RWPE2 (cell line): ENCODE data around the gene CTCF.

Source experiments
- ATAC-seq: fragments of 200-7000 bp; cut with Tn5 transposase; 3 replicates; pipeline ENCODE4 v1.9.1; 2021; ENCODE audit warnings: low read depth
- DNase-seq: peaks from one replicate; pipeline ENCODE4 v3.0.0-alpha.2; 2020; ENCODE audit warnings: low spot score
- H3K27ac ChIP-seq: fragments of 450-650 bp; 2 replicates; pipeline ENCODE4 v1.5.1; 2017; ENCODE audit warnings: mild to moderate bottlenecking; ENCODE audit not compliant: poor library complexity, severe bottlenecking
- H3K27me3 ChIP-seq: fragments of 250-450 bp; sonication (Bioruptor Pico); 2 replicates; pipeline ENCODE4 v1.5.1; 2021; ENCODE audit warnings: mild to moderate bottlenecking, moderate library complexity; ENCODE audit not compliant: insufficient read depth, poor library complexity, severe bottlenecking
- H3K36me3 ChIP-seq: fragments of 250-450 bp; sonication (Bioruptor Pico); 2 replicates; pipeline ENCODE4 v1.5.1; 2020; ENCODE audit warnings: low read depth, mild to moderate bottlenecking, moderate library complexity
- H3K4me1 ChIP-seq: fragments of 250-450 bp; sonication (Bioruptor Pico); 2 replicates; pipeline ENCODE4 v1.5.1; 2021; ENCODE audit warnings: mild to moderate bottlenecking, moderate library complexity; ENCODE audit not compliant: insufficient read depth, poor library complexity, severe bottlenecking
- H3K4me3 ChIP-seq: fragments of 250-450 bp; sonication (Bioruptor Pico); 2 replicates; pipeline ENCODE4 v1.5.1; 2021; ENCODE audit warnings: mild to moderate bottlenecking, moderate library complexity; ENCODE audit not compliant: severe bottlenecking
- H3K9me3 ChIP-seq: fragments of 250-450 bp; sonication (Bioruptor Pico); 2 replicates; pipeline ENCODE4 v1.5.1; 2021; ENCODE audit warnings: mild to moderate bottlenecking, moderate library complexity; ENCODE audit not compliant: severe bottlenecking
- TF ChIP-seq, protein P1 (sequence below): fragments of 450-650 bp; IDR thresholded peaks from one replicate; pipeline ENCODE4 v1.5.1; 2017; ENCODE audit warnings: mild to moderate bottlenecking, moderate library complexity; ENCODE audit not compliant: poor library complexity, severe bottlenecking

CTCF gene

GRCh38 chr16:67645397-67646121, 83.2 kb downstream of the CTCF start:
- Histone ChIP-seq H3K36me3 (no peaks in the 10 kb centered on the region), H3K4me1 (no peaks in the 10 kb centered on the region), H3K4me3 (no peak overlapping the region), H3K9me3 (no peaks in the 10 kb centered on the region), H3K27ac (no peak overlapping the region), H3K27me3 (peaks cover 53% of the 10 kb centered on the region)
- DNase-seq (no peak), ATAC-seq (no peak)
- TF ChIP-seq, protein P1, sequence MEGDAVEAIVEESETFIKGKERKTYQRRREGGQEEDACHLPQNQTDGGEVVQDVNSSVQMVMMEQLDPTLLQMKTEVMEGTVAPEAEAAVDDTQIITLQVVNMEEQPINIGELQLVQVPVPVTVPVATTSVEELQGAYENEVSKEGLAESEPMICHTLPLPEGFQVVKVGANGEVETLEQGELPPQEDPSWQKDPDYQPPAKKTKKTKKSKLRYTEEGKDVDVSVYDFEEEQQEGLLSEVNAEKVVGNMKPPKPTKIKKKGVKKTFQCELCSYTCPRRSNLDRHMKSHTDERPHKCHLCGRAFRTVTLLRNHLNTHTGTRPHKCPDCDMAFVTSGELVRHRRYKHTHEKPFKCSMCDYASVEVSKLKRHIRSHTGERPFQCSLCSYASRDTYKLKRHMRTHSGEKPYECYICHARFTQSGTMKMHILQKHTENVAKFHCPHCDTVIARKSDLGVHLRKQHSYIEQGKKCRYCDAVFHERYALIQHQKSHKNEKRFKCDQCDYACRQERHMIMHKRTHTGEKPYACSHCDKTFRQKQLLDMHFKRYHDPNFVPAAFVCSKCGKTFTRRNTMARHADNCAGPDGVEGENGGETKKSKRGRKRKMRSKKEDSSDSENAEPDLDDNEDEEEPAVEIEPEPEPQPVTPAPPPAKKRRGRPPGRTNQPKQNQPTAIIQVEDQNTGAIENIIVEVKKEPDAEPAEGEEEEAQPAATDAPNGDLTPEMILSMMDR: no peak

- DNase-seq (no peak), ATAC-seq (peak; percentile 66)
- H3K27me3 ChIP-seq: peaks cover 69% of the 10 kb centered on the region
- TF ChIP-seq, protein P1: no peak
- no peak overlapping the region for H3K27ac ChIP-seq
- H3K9me3 ChIP-seq: no peaks in the 10 kb centered on the region
- no peaks in the 10 kb centered on the region for H3K36me3 ChIP-seq
- no peak overlapping the region for H3K4me3 ChIP-seq
- H3K4me1 ChIP-seq: no peaks in the 10 kb centered on the region
Observed at GRCh38 chr16:67647111-67647651, 84.9 kb downstream of the CTCF start.

- peaks cover 73% of the 10 kb centered on the region for H3K27me3 ChIP-seq
- no peak for DNase-seq
- H3K4me3 ChIP-seq: no peak overlapping the region
- H3K27ac ChIP-seq: no peak overlapping the region
- no peak for ATAC-seq
- no peaks in the 10 kb centered on the region for H3K4me1 ChIP-seq
- H3K36me3 ChIP-seq: no peaks in the 10 kb centered on the region
- TF ChIP-seq, protein P1: no peak
- H3K9me3 ChIP-seq: no peaks in the 10 kb centered on the region
Observed at GRCh38 chr16:67647681-67648080, 85.4 kb downstream of the CTCF start.

- Histone ChIP-seq H3K27ac (no peak overlapping the region), H3K9me3 (no peaks in the 10 kb centered on the region), H3K36me3 (no peaks in the 10 kb centered on the region), H3K4me3 (no peak overlapping the region), H3K27me3 (peaks cover 75% of the 10 kb centered on the region), H3K4me1 (no peaks in the 10 kb centered on the region)
- TF ChIP-seq, protein P1: no peak
- ATAC-seq (no peak), DNase-seq (no peak)
Observed at GRCh38 chr16:67648088-67648763, 85.9 kb downstream of the CTCF start.
